ENCODE measurements around the gene EMC9.

The EMC9 gene

DNA sequence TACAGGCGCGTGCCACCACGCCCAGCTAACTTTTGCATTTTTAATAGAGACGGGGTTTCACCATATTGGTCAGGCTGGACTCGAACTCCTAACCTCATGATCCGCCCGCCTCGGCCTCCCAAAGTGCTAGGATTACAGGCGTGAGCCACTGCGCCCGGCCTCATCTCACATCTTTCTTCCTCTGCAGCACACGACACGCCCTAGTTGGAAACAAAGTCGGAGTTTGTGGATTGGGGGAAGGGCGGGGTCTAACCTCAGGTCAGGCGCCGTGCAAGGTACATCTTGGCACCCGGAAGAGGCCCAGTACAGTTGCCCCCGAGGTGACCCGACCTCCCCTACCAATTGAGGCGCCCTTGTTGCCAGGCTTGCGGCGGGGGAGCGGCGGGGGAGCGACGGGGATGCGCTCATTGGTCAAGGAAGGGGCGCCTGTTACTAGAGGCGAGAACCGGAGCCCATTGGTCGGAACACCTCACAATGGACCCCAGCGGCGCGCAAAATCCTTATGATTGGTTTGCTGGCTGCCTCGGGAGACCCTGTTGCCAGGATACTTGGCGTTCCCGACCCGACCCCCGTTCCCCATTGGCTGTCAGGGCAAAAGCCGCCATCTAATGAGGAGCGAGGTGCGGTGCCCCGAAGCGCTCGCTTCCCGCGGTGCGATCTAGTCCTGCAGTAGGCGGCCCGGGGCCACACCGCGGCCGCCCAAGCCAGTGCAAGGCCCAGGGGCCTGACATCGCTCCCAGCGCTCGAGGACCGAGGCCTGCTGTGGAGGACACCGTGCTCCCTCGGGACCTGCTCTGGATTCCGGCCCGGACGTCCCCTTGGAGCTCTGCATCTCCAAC is 30.2 kb upstream of the EMC9 start, which contains the start of gene REC8:
REC8 (plus strand) TSS at position 659 of the 839 bp plus-strand sequence. CDS start 473 bp downstream, outside the sequence.
- Histone ChIP-seq H3K9me3 (ENCODE audit: control insufficient read depth, low read length) (no peaks in the 10 kb centered on the region), H3K27me3 (ENCODE audit: control insufficient read depth, insufficient read depth, low read length) (no peaks in the 10 kb centered on the region), H3K9ac (ENCODE audit: low read length) (no peak within 1 kb of the TSS), H3K36me3 (ENCODE audit: control insufficient read depth, insufficient read depth, low read length) (peaks cover 3% of the 10 kb centered on the region), H3K4me3 (ENCODE audit: low read length) (no peak within 1 kb of the TSS), H3K4me1 (ENCODE audit: control insufficient read depth, insufficient read depth, low read length) (no peaks in the 10 kb centered on the region)

GRCh38 chr14:24167469-24168114 is 26.2 kb upstream of the EMC9 start:
- no peaks in the 10 kb centered on the region for H3K9me3 ChIP-seq (ENCODE audit: control insufficient read depth, low read length)
- peaks cover 38% of the 10 kb centered on the region for H3K36me3 ChIP-seq (ENCODE audit: control insufficient read depth, insufficient read depth, low read length)
- H3K4me3 ChIP-seq (ENCODE audit: low read length): no peak overlapping the region
- H3K9ac ChIP-seq (ENCODE audit: low read length): no peak overlapping the region
- peaks cover 9% of the 10 kb centered on the region for H3K4me1 ChIP-seq (ENCODE audit: control insufficient read depth, insufficient read depth, low read length)
- H3K27me3 ChIP-seq (ENCODE audit: control insufficient read depth, insufficient read depth, low read length): no peaks in the 10 kb centered on the region

DNA sequence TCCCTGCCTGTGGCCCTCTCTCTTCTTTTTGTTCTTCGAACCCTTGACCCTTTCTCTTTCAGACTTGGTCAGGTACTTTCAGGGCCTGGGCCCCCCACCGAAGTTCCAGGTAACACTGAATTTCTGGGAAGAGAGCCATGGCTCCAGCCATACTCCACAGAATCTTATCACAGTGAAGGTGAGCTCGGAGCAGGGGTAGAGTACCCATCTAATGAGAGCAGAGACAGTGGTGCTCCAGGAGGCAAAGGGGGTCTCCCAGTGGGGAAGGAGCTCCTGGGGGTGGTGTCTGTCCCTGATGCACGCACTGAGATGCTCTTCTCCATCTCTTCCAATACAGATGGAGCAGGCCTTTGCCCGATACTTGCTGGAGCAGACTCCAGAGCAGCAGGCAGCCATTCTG is 24.4 kb upstream of the EMC9 start:
- Histone ChIP-seq H3K9ac (ENCODE audit: low read length) (no peak overlapping the region), H3K4me1 (ENCODE audit: control insufficient read depth, insufficient read depth, low read length) (peaks cover 21% of the 10 kb centered on the region), H3K36me3 (ENCODE audit: control insufficient read depth, insufficient read depth, low read length) (peaks cover 38% of the 10 kb centered on the region), H3K9me3 (ENCODE audit: control insufficient read depth, low read length) (no peaks in the 10 kb centered on the region), H3K27me3 (ENCODE audit: control insufficient read depth, insufficient read depth, low read length) (no peaks in the 10 kb centered on the region), H3K4me3 (ENCODE audit: low read length) (no peak overlapping the region)

DNA sequence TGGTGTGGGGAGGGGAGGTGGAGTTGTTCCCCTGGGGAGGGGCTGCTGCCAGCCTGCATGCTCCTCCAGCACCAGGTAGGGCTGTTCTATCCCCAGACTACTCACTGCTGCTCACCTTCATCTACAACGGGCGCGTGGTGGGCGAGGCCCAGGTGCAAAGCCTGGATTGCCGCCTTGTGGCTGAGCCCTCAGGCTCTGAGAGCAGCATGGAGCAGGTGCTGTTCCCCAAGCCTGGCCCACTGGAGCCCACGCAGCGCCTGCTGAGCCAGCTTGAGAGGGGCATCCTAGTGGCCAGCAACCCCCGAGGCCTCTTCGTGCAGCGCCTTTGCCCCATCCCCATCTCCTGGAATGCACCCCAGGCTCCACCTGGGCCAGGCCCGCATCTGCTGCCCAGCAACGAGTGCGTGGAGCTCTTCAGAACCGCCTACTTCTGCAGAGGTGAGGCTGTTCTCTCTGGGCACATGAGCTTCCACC is 23.2 kb upstream of the EMC9 start:
- H3K4me1 ChIP-seq (ENCODE audit: control insufficient read depth, insufficient read depth, low read length): peaks cover 27% of the 10 kb centered on the region

GRCh38 chr14:24162093-24162492 is 20.7 kb upstream of the EMC9 start:
- peaks cover 60% of the 10 kb centered on the region for H3K36me3 ChIP-seq (ENCODE audit: control insufficient read depth, insufficient read depth, low read length)
- peak overlapping the region; percentile 97 for H3K9ac ChIP-seq (ENCODE audit: low read length)

More for the DNA sequence above, 23.2 kb upstream of the EMC9 start:
- Histone ChIP-seq H3K9me3 (ENCODE audit: control insufficient read depth, low read length) (no peaks in the 10 kb centered on the region), H3K36me3 (ENCODE audit: control insufficient read depth, insufficient read depth, low read length) (peaks cover 46% of the 10 kb centered on the region), H3K9ac (ENCODE audit: low read length) (no peak overlapping the region), H3K27me3 (ENCODE audit: control insufficient read depth, insufficient read depth, low read length) (no peaks in the 10 kb centered on the region), H3K4me3 (ENCODE audit: low read length) (no peak overlapping the region)

GRCh38 chr14:24160850-24161804 is 19.7 kb upstream of the EMC9 start, which contains the start of gene IRF9:
Gene IRF9, plus strand, starts transcription at chr14:24161265. Its CDS starts 880 bp downstream, at chr14:24162145.
- H3K9me3 ChIP-seq (ENCODE audit: control insufficient read depth, low read length): no peaks in the 10 kb centered on the region
- H3K27me3 ChIP-seq (ENCODE audit: control insufficient read depth, insufficient read depth, low read length): no peaks in the 10 kb centered on the region
- H3K9ac ChIP-seq (ENCODE audit: low read length): peak within 1 kb of the TSS; percentile 97
- peaks cover 58% of the 10 kb centered on the region for H3K36me3 ChIP-seq (ENCODE audit: control insufficient read depth, insufficient read depth, low read length)
- H3K4me3 ChIP-seq (ENCODE audit: low read length): peak within 1 kb of the TSS; percentile 98
- peaks cover 27% of the 10 kb centered on the region for H3K4me1 ChIP-seq (ENCODE audit: control insufficient read depth, insufficient read depth, low read length)

More at GRCh38 chr14:24162093-24162492, 20.7 kb upstream of the EMC9 start:
- Histone ChIP-seq H3K4me3 (ENCODE audit: low read length) (peak overlapping the region; percentile 98), H3K27me3 (ENCODE audit: control insufficient read depth, insufficient read depth, low read length) (no peaks in the 10 kb centered on the region), H3K4me1 (ENCODE audit: control insufficient read depth, insufficient read depth, low read length) (peaks cover 27% of the 10 kb centered on the region), H3K9me3 (ENCODE audit: control insufficient read depth, low read length) (no peaks in the 10 kb centered on the region)

GRCh38 chr14:24160499-24160849 is 19.1 kb upstream of the EMC9 start:
- H3K9me3 ChIP-seq (ENCODE audit: control insufficient read depth, low read length): no peaks in the 10 kb centered on the region
- H3K27me3 ChIP-seq (ENCODE audit: control insufficient read depth, insufficient read depth, low read length): no peaks in the 10 kb centered on the region
- H3K36me3 ChIP-seq (ENCODE audit: control insufficient read depth, insufficient read depth, low read length): peaks cover 58% of the 10 kb centered on the region
- H3K4me3 ChIP-seq (ENCODE audit: low read length): no peak overlapping the region
- peak overlapping the region; percentile 47 for H3K9ac ChIP-seq (ENCODE audit: low read length)
- H3K4me1 ChIP-seq (ENCODE audit: control insufficient read depth, insufficient read depth, low read length): peaks cover 27% of the 10 kb centered on the region

DNA sequence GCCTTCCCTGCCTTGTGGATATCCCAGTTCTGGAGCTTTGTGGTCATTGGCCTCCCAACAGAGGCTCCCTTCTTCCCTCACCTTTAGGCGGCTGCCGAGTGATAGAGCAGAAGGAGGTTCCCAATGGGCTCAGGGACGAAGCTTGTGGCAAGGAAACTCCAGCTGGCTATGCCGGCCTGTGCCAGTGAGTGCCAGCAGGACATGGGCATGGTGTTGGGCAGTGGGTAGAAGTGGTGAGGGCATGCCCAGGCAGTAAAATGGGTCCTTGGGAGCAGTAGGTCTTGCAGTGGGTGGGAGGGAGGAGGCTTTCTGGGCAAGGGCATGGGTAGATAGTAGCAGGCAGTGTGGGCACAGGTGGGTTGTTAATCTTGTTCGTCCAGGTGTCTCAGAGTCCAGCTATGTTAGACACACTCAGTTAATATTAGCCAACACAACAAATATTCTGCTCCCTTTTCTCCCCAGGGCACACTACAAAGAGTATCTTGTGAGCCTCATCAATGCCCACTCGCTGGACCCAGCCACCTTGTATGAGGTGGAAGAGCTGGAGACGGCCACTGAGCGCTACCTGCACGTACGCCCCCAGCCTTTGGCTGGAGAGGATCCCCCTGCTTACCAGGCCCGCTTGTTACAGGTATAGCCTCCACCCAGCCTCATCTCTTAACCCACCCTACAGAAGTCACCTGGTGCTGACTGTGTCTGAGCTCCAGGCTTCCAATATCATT is 18.5 kb upstream of the EMC9 start:
- H3K36me3 ChIP-seq (ENCODE audit: control insufficient read depth, insufficient read depth, low read length): peaks cover 58% of the 10 kb centered on the region
- peaks cover 27% of the 10 kb centered on the region for H3K4me1 ChIP-seq (ENCODE audit: control insufficient read depth, insufficient read depth, low read length)
- no peaks in the 10 kb centered on the region for H3K27me3 ChIP-seq (ENCODE audit: control insufficient read depth, insufficient read depth, low read length)
- no peak overlapping the region for H3K4me3 ChIP-seq (ENCODE audit: low read length)
- H3K9me3 ChIP-seq (ENCODE audit: control insufficient read depth, low read length): no peaks in the 10 kb centered on the region
- peak overlapping the region; percentile 47 for H3K9ac ChIP-seq (ENCODE audit: low read length)

DNA sequence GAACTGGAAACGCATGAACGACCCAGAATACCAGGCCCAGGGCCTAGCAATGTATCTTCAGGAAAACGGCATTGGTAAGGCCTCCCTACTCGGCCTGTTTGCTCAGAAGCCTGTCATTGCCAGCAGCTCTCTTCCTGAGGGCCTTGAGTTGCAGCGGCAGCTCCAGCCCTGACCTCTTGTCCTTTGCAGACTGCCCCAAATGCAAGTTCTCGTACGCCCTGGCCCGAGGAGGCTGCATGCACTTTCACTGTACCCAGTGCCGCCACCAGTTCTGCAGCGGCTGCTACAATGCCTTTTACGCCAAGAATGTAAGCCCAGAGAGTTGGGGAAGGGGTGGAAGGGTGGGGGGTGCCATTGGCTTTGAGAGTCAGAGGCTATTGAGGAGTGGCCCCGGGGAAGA is 15.9 kb upstream of the EMC9 start:
- peaks cover 37% of the 10 kb centered on the region for H3K36me3 ChIP-seq (ENCODE audit: control insufficient read depth, insufficient read depth, low read length)

GRCh38 chr14:24156840-24157239 is 15.4 kb upstream of the EMC9 start:
- Histone ChIP-seq H3K27me3 (ENCODE audit: control insufficient read depth, insufficient read depth, low read length) (no peaks in the 10 kb centered on the region), H3K4me1 (ENCODE audit: control insufficient read depth, insufficient read depth, low read length) (peaks cover 10% of the 10 kb centered on the region), H3K9ac (ENCODE audit: low read length) (no peak overlapping the region), H3K9me3 (ENCODE audit: control insufficient read depth, low read length) (no peaks in the 10 kb centered on the region), H3K36me3 (ENCODE audit: control insufficient read depth, insufficient read depth, low read length) (peaks cover 38% of the 10 kb centered on the region), H3K4me3 (ENCODE audit: low read length) (no peak overlapping the region)

More for the DNA sequence above, 15.9 kb upstream of the EMC9 start:
- H3K4me1 ChIP-seq (ENCODE audit: control insufficient read depth, insufficient read depth, low read length): peaks cover 15% of the 10 kb centered on the region
- H3K9me3 ChIP-seq (ENCODE audit: control insufficient read depth, low read length): no peaks in the 10 kb centered on the region
- H3K4me3 ChIP-seq (ENCODE audit: low read length): no peak overlapping the region
- H3K27me3 ChIP-seq (ENCODE audit: control insufficient read depth, insufficient read depth, low read length): no peaks in the 10 kb centered on the region
- no peak overlapping the region for H3K9ac ChIP-seq (ENCODE audit: low read length)

DNA sequence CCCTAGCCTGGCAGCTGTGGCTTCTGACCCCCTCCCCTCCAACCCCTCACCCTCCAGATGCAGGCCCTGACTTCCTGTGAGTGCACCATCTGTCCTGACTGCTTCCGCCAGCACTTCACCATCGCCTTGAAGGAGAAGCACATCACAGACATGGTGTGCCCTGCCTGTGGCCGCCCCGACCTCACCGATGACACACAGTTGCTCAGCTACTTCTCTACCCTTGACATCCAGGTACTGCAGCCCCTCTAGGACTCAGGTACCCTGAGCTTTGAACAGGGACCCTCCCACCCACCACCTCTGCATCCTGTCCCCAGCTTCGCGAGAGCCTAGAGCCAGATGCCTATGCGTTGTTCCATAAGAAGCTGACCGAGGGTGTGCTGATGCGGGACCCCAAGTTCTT is 13.7 kb upstream of the EMC9 start:
- H3K4me3 ChIP-seq (ENCODE audit: low read length): no peak overlapping the region
- no peak overlapping the region for H3K9ac ChIP-seq (ENCODE audit: low read length)
- H3K9me3 ChIP-seq (ENCODE audit: control insufficient read depth, low read length): no peaks in the 10 kb centered on the region
- no peaks in the 10 kb centered on the region for H3K4me1 ChIP-seq (ENCODE audit: control insufficient read depth, insufficient read depth, low read length)
- H3K36me3 ChIP-seq (ENCODE audit: control insufficient read depth, insufficient read depth, low read length): peaks cover 41% of the 10 kb centered on the region
- H3K27me3 ChIP-seq (ENCODE audit: control insufficient read depth, insufficient read depth, low read length): no peaks in the 10 kb centered on the region

Measured in mucosa of stomach (tissue), 1 donor.